ENCODE results near the gene FBXL7. TPM values are rescaled to one million over a fixed set of nuclear protein-coding genes. Genes with fewer than 3 reads are reported as not detected.

Gene FBXL7
- polyA plus RNA-seq, 1 donor from 2014 or later = 0.24 TPM

- TF ChIP-seq EZH2 (IDR thresholded peaks at IDR 0.05; ENCODE audit: borderline replicate concordance, insufficient read depth, low read length, poor library complexity, severe bottlenecking) (no peak), EP300 (conservative IDR thresholded peaks at IDR 0.05; ENCODE audit: poor library complexity, severe bottlenecking) (no peak), RAD21 (conservative IDR thresholded peaks at IDR 0.05) (no peak), POLR2AphosphoS5 (IDR thresholded peaks at IDR 0.05) (no peak)
Observed at GRCh38 chr5:15914638-15915037, 414.7 kb downstream of the FBXL7 start (continued).

GRCh38 chr5:15926586-15926985 lies 426.6 kb downstream of the FBXL7 start:
- TF ChIP-seq RAD21 (conservative IDR thresholded peaks at IDR 0.05) (no peak), SMC3 (conservative IDR thresholded peaks at IDR 0.05; ENCODE audit: poor library complexity) (no peak), EZH2 (IDR thresholded peaks at IDR 0.05; ENCODE audit: borderline replicate concordance, insufficient read depth, low read length, poor library complexity, severe bottlenecking) (no peak), CTCF (IDR thresholded peaks at IDR 0.05; ENCODE audit: poor library complexity, severe bottlenecking) (no peak), TAF1 (IDR thresholded peaks at IDR 0.05; ENCODE audit: low read depth) (no peak), POLR2AphosphoS5 (IDR thresholded peaks at IDR 0.05) (no peak), MXI1 (conservative IDR thresholded peaks at IDR 0.05; ENCODE audit: poor library complexity, severe bottlenecking) (no peak), EP300 (conservative IDR thresholded peaks at IDR 0.05; ENCODE audit: poor library complexity, severe bottlenecking) (no peak)
- TF ChIP-seq, protein P1, sequence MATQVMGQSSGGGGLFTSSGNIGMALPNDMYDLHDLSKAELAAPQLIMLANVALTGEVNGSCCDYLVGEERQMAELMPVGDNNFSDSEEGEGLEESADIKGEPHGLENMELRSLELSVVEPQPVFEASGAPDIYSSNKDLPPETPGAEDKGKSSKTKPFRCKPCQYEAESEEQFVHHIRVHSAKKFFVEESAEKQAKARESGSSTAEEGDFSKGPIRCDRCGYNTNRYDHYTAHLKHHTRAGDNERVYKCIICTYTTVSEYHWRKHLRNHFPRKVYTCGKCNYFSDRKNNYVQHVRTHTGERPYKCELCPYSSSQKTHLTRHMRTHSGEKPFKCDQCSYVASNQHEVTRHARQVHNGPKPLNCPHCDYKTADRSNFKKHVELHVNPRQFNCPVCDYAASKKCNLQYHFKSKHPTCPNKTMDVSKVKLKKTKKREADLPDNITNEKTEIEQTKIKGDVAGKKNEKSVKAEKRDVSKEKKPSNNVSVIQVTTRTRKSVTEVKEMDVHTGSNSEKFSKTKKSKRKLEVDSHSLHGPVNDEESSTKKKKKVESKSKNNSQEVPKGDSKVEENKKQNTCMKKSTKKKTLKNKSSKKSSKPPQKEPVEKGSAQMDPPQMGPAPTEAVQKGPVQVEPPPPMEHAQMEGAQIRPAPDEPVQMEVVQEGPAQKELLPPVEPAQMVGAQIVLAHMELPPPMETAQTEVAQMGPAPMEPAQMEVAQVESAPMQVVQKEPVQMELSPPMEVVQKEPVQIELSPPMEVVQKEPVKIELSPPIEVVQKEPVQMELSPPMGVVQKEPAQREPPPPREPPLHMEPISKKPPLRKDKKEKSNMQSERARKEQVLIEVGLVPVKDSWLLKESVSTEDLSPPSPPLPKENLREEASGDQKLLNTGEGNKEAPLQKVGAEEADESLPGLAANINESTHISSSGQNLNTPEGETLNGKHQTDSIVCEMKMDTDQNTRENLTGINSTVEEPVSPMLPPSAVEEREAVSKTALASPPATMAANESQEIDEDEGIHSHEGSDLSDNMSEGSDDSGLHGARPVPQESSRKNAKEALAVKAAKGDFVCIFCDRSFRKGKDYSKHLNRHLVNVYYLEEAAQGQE (IDR thresholded peaks at IDR 0.05; ENCODE audit: borderline replicate concordance) = no peak
- Histone ChIP-seq H2AFZ (ENCODE audit: low read depth, low read length) (no peak overlapping the region), H3K9me3 (ENCODE audit: low read length) (no peaks in the 10 kb centered on the region), H3K9ac (ENCODE audit: low read length) (no peak overlapping the region), H3K36me3 (ENCODE audit: insufficient read depth, low read length) (no peaks in the 10 kb centered on the region), H3K9me2 (ENCODE audit: insufficient read depth, low read length) (no peaks in the 10 kb centered on the region), H4K20me1 (ENCODE audit: insufficient read depth) (no peaks in the 10 kb centered on the region), H3K27ac (ENCODE audit: low read length) (no peak overlapping the region), H3K79me2 (replicated peaks; ENCODE audit: insufficient read depth, low read length) (no peaks in the 10 kb centered on the region), H3K4me2 (ENCODE audit: low read length) (no peak overlapping the region), H3K27me3 (ENCODE audit: insufficient read depth, low read depth, low read length) (no peaks in the 10 kb centered on the region), H3F3A (ENCODE audit: insufficient read depth, low read length, poor library complexity, severe bottlenecking) (no peaks in the 10 kb centered on the region), H3K4me3 (ENCODE audit: low read length) (no peak overlapping the region)

DNA sequence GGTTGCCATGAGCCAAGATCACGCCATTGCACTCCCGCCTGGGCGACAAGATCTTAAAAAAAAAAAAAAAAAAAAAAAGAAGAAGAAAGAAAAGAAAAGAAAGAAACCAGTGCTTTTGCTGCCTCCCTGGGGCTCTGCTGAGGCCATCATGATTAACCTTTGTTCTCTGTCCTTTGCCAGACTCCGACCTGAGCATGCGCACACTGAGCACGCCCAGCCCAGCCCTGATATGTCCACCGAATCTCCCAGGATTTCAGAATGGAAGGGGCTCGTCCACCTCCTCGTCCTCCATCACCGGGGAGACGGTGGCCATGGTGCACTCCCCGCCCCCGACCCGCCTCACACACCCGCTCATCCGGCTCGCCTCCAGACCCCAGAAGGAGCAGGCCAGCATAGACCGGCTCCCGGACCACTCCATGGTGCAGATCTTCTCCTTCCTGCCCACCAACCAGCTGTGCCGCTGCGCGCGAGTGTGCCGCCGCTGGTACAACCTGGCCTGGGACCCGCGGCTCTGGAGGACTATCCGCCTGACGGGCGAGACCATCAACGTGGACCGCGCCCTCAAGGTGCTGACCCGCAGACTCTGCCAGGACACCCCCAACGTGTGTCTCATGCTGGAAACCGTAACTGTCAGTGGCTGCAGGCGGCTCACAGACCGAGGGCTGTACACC lies 427.9 kb downstream of the FBXL7 start:
- H3K79me2 ChIP-seq (replicated peaks; ENCODE audit: insufficient read depth, low read length) = no peaks in the 10 kb centered on the region
- no peak overlapping the region for H2AFZ ChIP-seq (ENCODE audit: low read depth, low read length)
- no peaks in the 10 kb centered on the region for H3K27me3 ChIP-seq (ENCODE audit: insufficient read depth, low read depth, low read length)
- no peak overlapping the region for H3K27ac ChIP-seq (ENCODE audit: low read length)
- H3F3A ChIP-seq (ENCODE audit: insufficient read depth, low read length, poor library complexity, severe bottlenecking) = no peaks in the 10 kb centered on the region
- H3K9ac ChIP-seq (ENCODE audit: low read length) = no peak overlapping the region
- H3K9me3 ChIP-seq (ENCODE audit: low read length) = no peaks in the 10 kb centered on the region
- H3K4me2 ChIP-seq (ENCODE audit: low read length) = no peak overlapping the region
- no peaks in the 10 kb centered on the region for H3K36me3 ChIP-seq (ENCODE audit: insufficient read depth, low read length)
- H3K4me3 ChIP-seq (ENCODE audit: low read length) = no peak overlapping the region
- H3K9me2 ChIP-seq (ENCODE audit: insufficient read depth, low read length) = no peaks in the 10 kb centered on the region
- H4K20me1 ChIP-seq (ENCODE audit: insufficient read depth) = no peaks in the 10 kb centered on the region
- TF ChIP-seq CTCF (IDR thresholded peaks at IDR 0.05; ENCODE audit: poor library complexity, severe bottlenecking) (no peak), MXI1 (conservative IDR thresholded peaks at IDR 0.05; ENCODE audit: poor library complexity, severe bottlenecking) (no peak), EZH2 (IDR thresholded peaks at IDR 0.05; ENCODE audit: borderline replicate concordance, insufficient read depth, low read length, poor library complexity, severe bottlenecking) (no peak), EP300 (conservative IDR thresholded peaks at IDR 0.05; ENCODE audit: poor library complexity, severe bottlenecking) (no peak), RAD21 (conservative IDR thresholded peaks at IDR 0.05) (no peak)
